ENCODE results near the gene ZNF385B. TPM values are rescaled to one million over a fixed set of nuclear protein-coding genes. Genes with fewer than 3 reads are reported as not detected.

Gene ZNF385B
- polyA plus RNA-seq, 1 of the 3 experiments (the other 2 are of a cell fraction), result 0.16 TPM

- ChIA-PET CTCF (no interaction called here), POLR2A (no interaction called here)
- Histone ChIP-seq H3K9me3 (no peaks in the 10 kb centered on the region), H3K4me1 (ENCODE audit: control insufficient read depth in 1 of 2, insufficient read depth in 2 of 2, low read depth in 1 of 2, low read length in 1 of 2) (no peaks in the 10 kb centered on the region), H3K4me3 (ENCODE audit: low read depth in 2 of 2, low read length in 1 of 2) (no peak overlapping the region), H3K79me2 (ENCODE audit: insufficient read depth) (no peaks in the 10 kb centered on the region), H3K27me3 (ENCODE audit: insufficient read depth) (no peaks in the 10 kb centered on the region), H3K4me2 (no peak overlapping the region), H3K9ac (no peak overlapping the region), H4K20me1 (ENCODE audit: insufficient read depth) (no peaks in the 10 kb centered on the region), H2AFZ (ENCODE audit: low read depth) (no peak overlapping the region), H3K27ac (ENCODE audit: low read depth in 2 of 2, low read length in 1 of 2) (no peak overlapping the region), H3K36me3 (replicated peaks in 1 of 2; ENCODE audit: control insufficient read depth in 1 of 2, insufficient read depth in 2 of 2, low read length in 1 of 2) (no peaks in the 10 kb centered on the region), H3K9me2 (no peaks in the 10 kb centered on the region), H3F3A (replicated peaks; ENCODE audit: insufficient read depth) (no peaks in the 10 kb centered on the region)
- WGBS (ENCODE audit: low lambda C conversion rate), result 84% methylated on average over 1 of the region's 1 CpG
- DNase-seq, result no peak
- TF ChIP-seq RFX5 (IDR thresholded peaks at IDR 0.05; ENCODE audit: low read length), result no peak
- TF ChIP-seq JUND (IDR thresholded peaks at IDR 0.05), result no peak
- no peak for TF ChIP-seq MXI1 (IDR thresholded peaks at IDR 0.05; ENCODE audit: low read depth, low read length)
- no peak for TF ChIP-seq POLR2AphosphoS5 (IDR thresholded peaks at IDR 0.05; ENCODE audit: low read depth, low read length)
- no peak for TF ChIP-seq SMC3 (IDR thresholded peaks at IDR 0.05; ENCODE audit: low read depth, low read length)
- no peak for TF ChIP-seq USF1 (IDR thresholded peaks at IDR 0.05; ENCODE audit: borderline replicate concordance, low read depth)
- TF ChIP-seq MAX (IDR thresholded peaks at IDR 0.05; ENCODE audit: low read depth), result no peak
- TF ChIP-seq RCOR1 (IDR thresholded peaks at IDR 0.05; ENCODE audit: low read length), result no peak
- TF ChIP-seq USF2 (IDR thresholded peaks at IDR 0.05; ENCODE audit: borderline replicate concordance, low read depth, low read length), result no peak
- TF ChIP-seq, protein P1, sequence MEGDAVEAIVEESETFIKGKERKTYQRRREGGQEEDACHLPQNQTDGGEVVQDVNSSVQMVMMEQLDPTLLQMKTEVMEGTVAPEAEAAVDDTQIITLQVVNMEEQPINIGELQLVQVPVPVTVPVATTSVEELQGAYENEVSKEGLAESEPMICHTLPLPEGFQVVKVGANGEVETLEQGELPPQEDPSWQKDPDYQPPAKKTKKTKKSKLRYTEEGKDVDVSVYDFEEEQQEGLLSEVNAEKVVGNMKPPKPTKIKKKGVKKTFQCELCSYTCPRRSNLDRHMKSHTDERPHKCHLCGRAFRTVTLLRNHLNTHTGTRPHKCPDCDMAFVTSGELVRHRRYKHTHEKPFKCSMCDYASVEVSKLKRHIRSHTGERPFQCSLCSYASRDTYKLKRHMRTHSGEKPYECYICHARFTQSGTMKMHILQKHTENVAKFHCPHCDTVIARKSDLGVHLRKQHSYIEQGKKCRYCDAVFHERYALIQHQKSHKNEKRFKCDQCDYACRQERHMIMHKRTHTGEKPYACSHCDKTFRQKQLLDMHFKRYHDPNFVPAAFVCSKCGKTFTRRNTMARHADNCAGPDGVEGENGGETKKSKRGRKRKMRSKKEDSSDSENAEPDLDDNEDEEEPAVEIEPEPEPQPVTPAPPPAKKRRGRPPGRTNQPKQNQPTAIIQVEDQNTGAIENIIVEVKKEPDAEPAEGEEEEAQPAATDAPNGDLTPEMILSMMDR (IDR thresholded peaks at IDR 0.05), result no peak
- TF ChIP-seq TCF12 (IDR thresholded peaks at IDR 0.05), result no peak
Observed at GRCh38 chr2:179571252-179571651, 290.2 kb downstream of the ZNF385B start.

- Histone ChIP-seq H3K36me3 (replicated peaks in 1 of 2; ENCODE audit: control insufficient read depth in 1 of 2, insufficient read depth in 2 of 2, low read length in 1 of 2) (no peaks in the 10 kb centered on the region), H3K79me2 (ENCODE audit: insufficient read depth) (no peaks in the 10 kb centered on the region), H4K20me1 (ENCODE audit: insufficient read depth) (no peaks in the 10 kb centered on the region), H3K9ac (no peak overlapping the region), H3F3A (replicated peaks; ENCODE audit: insufficient read depth) (no peaks in the 10 kb centered on the region), H3K4me1 (ENCODE audit: control insufficient read depth in 1 of 2, insufficient read depth in 2 of 2, low read depth in 1 of 2, low read length in 1 of 2) (no peaks in the 10 kb centered on the region), H3K4me3 (ENCODE audit: low read depth in 2 of 2, low read length in 1 of 2) (no peak overlapping the region), H3K27ac (ENCODE audit: low read depth in 2 of 2, low read length in 1 of 2) (no peak overlapping the region), H3K27me3 (ENCODE audit: insufficient read depth) (no peaks in the 10 kb centered on the region), H3K4me2 (no peak overlapping the region), H2AFZ (ENCODE audit: low read depth) (no peak overlapping the region), H3K9me2 (no peaks in the 10 kb centered on the region), H3K9me3 (no peaks in the 10 kb centered on the region)
- ChIA-PET CTCF (no interaction called here), POLR2A (no interaction called here)
- WGBS (ENCODE audit: low lambda C conversion rate), result 93% methylated on average over 1 of the region's 1 CpG
- TF ChIP-seq IRF3 (IDR thresholded peaks at IDR 0.05; ENCODE audit: low read depth, low read length), result no peak
- TF ChIP-seq TAF1 (IDR thresholded peaks at IDR 0.05; ENCODE audit: borderline replicate concordance, low read depth, low read length), result no peak
- peak; percentile 16; the same call in 1 of the 2 replicates for TF ChIP-seq TCF12 (IDR thresholded peaks at IDR 0.05)
- no peak for TF ChIP-seq YY1 (IDR thresholded peaks at IDR 0.05; ENCODE audit: low read depth)
- TF ChIP-seq PBX3 (IDR thresholded peaks at IDR 0.05), result peak; percentile 33; the same call in 1 of the 2 replicates
- no peak for TF ChIP-seq NRF1 (IDR thresholded peaks at IDR 0.05; ENCODE audit: low read depth, low read length)
- no peak for TF ChIP-seq TEAD4 (IDR thresholded peaks at IDR 0.05; ENCODE audit: borderline replicate concordance, insufficient read depth)
- TF ChIP-seq USF1 (IDR thresholded peaks at IDR 0.05; ENCODE audit: borderline replicate concordance, low read depth), result no peak
- no peak for TF ChIP-seq MXI1 (IDR thresholded peaks at IDR 0.05; ENCODE audit: low read depth, low read length)
- no peak for DNase-seq
Observed at GRCh38 chr2:179569831-179570233, 291.6 kb downstream of the ZNF385B start.
